Karpas-422 (cell line): ENCODE measurements around the gene EHBP1. TPM values are rescaled to one million over a fixed set of nuclear protein-coding genes. Genes with fewer than 3 reads are reported as not detected.
A peak's percentile ranks its signal among the peaks of the same experiment; 100 is the strongest.

Experiments
- DNase-seq: peaks from one replicate; pipeline ENCODE4 v3.0.0-alpha.2; 2015
- H2AFZ ChIP-seq: fragments of 200-600 bp; sonication (generic); 2 replicates; pipeline ENCODE4 v1.6.1; 2014; ENCODE audit warnings: antibody characterized with exemption, low read length, mixed read lengths
- H3K27ac ChIP-seq: fragments of 200-600 bp; sonication (generic); 2 replicates; pipeline ENCODE4 v1.5.1; 2014; ENCODE audit warnings: mild to moderate bottlenecking, low read length, moderate library complexity
- H3K27me3 ChIP-seq: fragments of 200-600 bp; sonication (generic); 2 replicates; pipeline ENCODE4 v1.6.1; 2014; ENCODE audit warnings: low read length, mixed read lengths
- H3K36me3 ChIP-seq: fragments of 200-600 bp; sonication (generic); 2 replicates; pipeline ENCODE4 v1.6.1; 2014; ENCODE audit warnings: low read length, mixed read lengths; ENCODE audit not compliant: insufficient read depth
- H3K4me1 ChIP-seq: fragments of 200-600 bp; sonication (generic); 2 replicates; pipeline ENCODE4 v1.6.1; 2014; ENCODE audit warnings: mild to moderate bottlenecking, low read length, mixed read lengths
- H3K4me2 ChIP-seq: fragments of 200-600 bp; sonication (generic); 2 replicates; pipeline ENCODE4 v1.6.1; 2014; ENCODE audit warnings: low read length, low read depth, mild to moderate bottlenecking; ENCODE audit not compliant: poor library complexity, severe bottlenecking
- H3K4me3 ChIP-seq: fragments of 200-600 bp; sonication (generic); 2 replicates; pipeline ENCODE4 v1.5.1; 2014; ENCODE audit warnings: mild to moderate bottlenecking, antibody characterized with exemption, low read length, mixed read lengths
- H3K79me2 ChIP-seq: fragments of 200-600 bp; sonication (generic); 2 replicates; pipeline ENCODE4 v1.6.1; 2014; ENCODE audit warnings: mild to moderate bottlenecking, low read length, mixed read lengths
- H3K9ac ChIP-seq: fragments of 200-600 bp; sonication (generic); 2 replicates; pipeline ENCODE4 v1.6.0; 2014; ENCODE audit warnings: low read length
- H3K9me2 ChIP-seq: fragments of 200-600 bp; sonication (generic), shearing (Covaris generic); replicated peaks from 2 replicates; pipeline ENCODE4 v1.6.0; 2014; ENCODE audit warnings: mild to moderate bottlenecking, low read length, moderate library complexity; ENCODE audit not compliant: insufficient read depth
- H3K9me3 ChIP-seq: fragments of 300-700, 200-600 bp; sonication (generic); 2 replicates; pipeline ENCODE4 v1.6.1; 2014; ENCODE audit warnings: low read length, mixed read lengths
- H4K20me1 ChIP-seq: fragments of 200-600 bp; sonication (generic); 2 replicates; pipeline ENCODE4 v1.6.1; 2014; ENCODE audit warnings: mild to moderate bottlenecking, antibody characterized with exemption, low read length, low read depth; ENCODE audit not compliant: insufficient read depth
- total RNA-seq: library from RNA; depleted of rRNA; stranded (reverse); fragments of >200 nt; shearing (Covaris generic); gene quantifications from 2 replicates; pipeline ENCODE4 v1.2.3, GENCODE V29; 2014; ENCODE audit warnings: low replicate concordance

The EHBP1 gene
- total RNA-seq, 1 experiment from 2014 or later, result 32.2 TPM

GRCh38 chr2:62722679-62723078 lies 17.2 kb downstream of the EHBP1 start:
- Histone ChIP-seq H3K9me2 (no peaks in the 10 kb centered on the region; the same call in 1 of the 2 replicates), H3K27ac (no peak overlapping the region), H3K4me1 (peaks cover 28% of the 10 kb centered on the region), H3K79me2 (peaks cover 99% of the 10 kb centered on the region), H3K9ac (no peak overlapping the region), H3K4me2 (no peak overlapping the region), H3K27me3 (no peaks in the 10 kb centered on the region), H2AFZ (no peak overlapping the region), H4K20me1 (peaks cover 5% of the 10 kb centered on the region; the same call in 1 of the 2 replicates), H3K4me3 (no peak overlapping the region), H3K36me3 (peaks cover 11% of the 10 kb centered on the region), H3K9me3 (no peaks in the 10 kb centered on the region)
- no peak for DNase-seq

DNA sequence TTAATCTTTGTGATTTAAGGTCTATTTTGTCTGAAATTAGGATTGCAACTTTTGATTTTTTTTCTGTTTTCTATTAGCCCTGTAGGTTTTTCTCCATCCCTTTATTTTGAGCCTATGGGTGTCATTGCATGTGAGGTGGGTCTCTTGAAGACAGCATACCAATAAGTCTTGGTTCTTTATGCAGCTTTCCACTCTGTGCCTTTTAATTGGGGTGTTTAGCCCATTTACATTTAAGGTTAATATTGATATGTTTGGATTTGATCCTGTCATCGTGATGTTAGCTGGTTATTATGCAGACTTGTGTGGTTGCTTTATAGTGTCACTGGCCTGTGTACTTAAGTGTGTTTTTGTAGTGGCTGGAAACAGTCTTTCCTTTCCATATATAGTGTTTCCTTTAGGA lies 17.7 kb downstream of the EHBP1 start:
- Histone ChIP-seq H3K4me3 (no peak overlapping the region), H3K9me3 (no peaks in the 10 kb centered on the region), H4K20me1 (peaks cover 7% of the 10 kb centered on the region; the same call in 1 of the 2 replicates), H3K79me2 (peaks cover 99% of the 10 kb centered on the region), H2AFZ (no peak overlapping the region), H3K4me2 (no peak overlapping the region), H3K9me2 (no peaks in the 10 kb centered on the region), H3K9ac (no peak overlapping the region), H3K27me3 (no peaks in the 10 kb centered on the region), H3K4me1 (peaks cover 34% of the 10 kb centered on the region), H3K36me3 (peaks cover 7% of the 10 kb centered on the region), H3K27ac (no peak overlapping the region)
- no peak for DNase-seq

GRCh38 chr2:62724106-62724505 lies 18.6 kb downstream of the EHBP1 start:
- H3K4me3 ChIP-seq, result no peak overlapping the region
- no peak overlapping the region for H3K4me2 ChIP-seq
- no peaks in the 10 kb centered on the region for H3K27me3 ChIP-seq
- H3K4me1 ChIP-seq, result peaks cover 35% of the 10 kb centered on the region
- no peak overlapping the region for H3K9ac ChIP-seq
- no peak overlapping the region for H2AFZ ChIP-seq
- peaks cover 98% of the 10 kb centered on the region for H3K79me2 ChIP-seq
- H3K9me3 ChIP-seq, result no peaks in the 10 kb centered on the region
- H3K27ac ChIP-seq, result no peak overlapping the region
- H3K9me2 ChIP-seq, result no peaks in the 10 kb centered on the region
- H4K20me1 ChIP-seq, result peaks cover 7% of the 10 kb centered on the region; the same call in 1 of the 2 replicates
- H3K36me3 ChIP-seq, result peaks cover 3% of the 10 kb centered on the region; the same call in 1 of the 2 replicates
- no peak for DNase-seq

GRCh38 chr2:62724886-62725711 lies 19.6 kb downstream of the EHBP1 start:
- peak; percentile 89 for DNase-seq
- H3K27me3 ChIP-seq, result no peaks in the 10 kb centered on the region
- peaks cover 7% of the 10 kb centered on the region; the same call in 1 of the 2 replicates for H4K20me1 ChIP-seq
- H3K4me1 ChIP-seq, result peaks cover 31% of the 10 kb centered on the region
- peaks cover 6% of the 10 kb centered on the region; the same call in 1 of the 2 replicates for H3K36me3 ChIP-seq
- peaks cover 94% of the 10 kb centered on the region for H3K79me2 ChIP-seq
- no peak overlapping the region for H3K4me3 ChIP-seq
- H3K9me2 ChIP-seq, result no peaks in the 10 kb centered on the region
- no peak overlapping the region for H2AFZ ChIP-seq
- H3K9me3 ChIP-seq, result peaks cover 5% of the 10 kb centered on the region
- H3K4me2 ChIP-seq, result no peak overlapping the region
- H3K27ac ChIP-seq, result no peak overlapping the region
- H3K9ac ChIP-seq, result no peak overlapping the region

DNA sequence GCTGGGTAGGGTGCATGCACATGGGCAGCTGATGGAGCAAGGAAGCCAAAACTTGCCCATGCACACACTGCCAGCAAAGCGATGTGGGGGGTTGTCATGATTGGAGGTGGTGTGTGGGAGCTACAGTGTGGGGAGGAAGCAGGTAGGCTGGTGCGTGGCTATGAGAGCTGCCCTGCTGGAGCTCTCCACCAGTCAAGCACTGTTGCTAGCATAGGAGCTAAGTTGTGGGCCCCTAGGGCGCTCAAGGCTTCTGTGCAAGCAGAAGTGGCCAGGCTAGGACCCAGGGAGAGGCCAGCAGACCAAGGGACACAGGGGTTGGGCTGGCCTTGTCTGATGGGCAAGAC lies 20.2 kb downstream of the EHBP1 start:
- Histone ChIP-seq H2AFZ (no peak overlapping the region), H3K4me3 (no peak overlapping the region), H4K20me1 (peaks cover 7% of the 10 kb centered on the region; the same call in 1 of the 2 replicates), H3K4me1 (peaks cover 28% of the 10 kb centered on the region), H3K9me2 (no peaks in the 10 kb centered on the region), H3K9me3 (peaks cover 9% of the 10 kb centered on the region), H3K9ac (no peak overlapping the region), H3K4me2 (no peak overlapping the region), H3K79me2 (peaks cover 94% of the 10 kb centered on the region), H3K36me3 (peaks cover 9% of the 10 kb centered on the region; the same call in 1 of the 2 replicates), H3K27ac (no peak overlapping the region), H3K27me3 (no peaks in the 10 kb centered on the region)
- DNase-seq, result no peak

GRCh38 chr2:62727259-62727867 lies 21.9 kb downstream of the EHBP1 start:
- H3K79me2 ChIP-seq, result peaks cover 92% of the 10 kb centered on the region
- no peak overlapping the region for H3K4me2 ChIP-seq
- H3K4me1 ChIP-seq, result peaks cover 28% of the 10 kb centered on the region
- DNase-seq, result no peak
- no peak overlapping the region for H3K27ac ChIP-seq
- H4K20me1 ChIP-seq, result peaks cover 7% of the 10 kb centered on the region; the same call in 1 of the 2 replicates
- no peaks in the 10 kb centered on the region for H3K27me3 ChIP-seq
- no peak overlapping the region for H3K4me3 ChIP-seq
- no peak overlapping the region for H2AFZ ChIP-seq
- peaks cover 9% of the 10 kb centered on the region for H3K9me3 ChIP-seq
- H3K9ac ChIP-seq, result no peak overlapping the region
- H3K9me2 ChIP-seq, result no peaks in the 10 kb centered on the region
- peaks cover 15% of the 10 kb centered on the region for H3K36me3 ChIP-seq

DNA sequence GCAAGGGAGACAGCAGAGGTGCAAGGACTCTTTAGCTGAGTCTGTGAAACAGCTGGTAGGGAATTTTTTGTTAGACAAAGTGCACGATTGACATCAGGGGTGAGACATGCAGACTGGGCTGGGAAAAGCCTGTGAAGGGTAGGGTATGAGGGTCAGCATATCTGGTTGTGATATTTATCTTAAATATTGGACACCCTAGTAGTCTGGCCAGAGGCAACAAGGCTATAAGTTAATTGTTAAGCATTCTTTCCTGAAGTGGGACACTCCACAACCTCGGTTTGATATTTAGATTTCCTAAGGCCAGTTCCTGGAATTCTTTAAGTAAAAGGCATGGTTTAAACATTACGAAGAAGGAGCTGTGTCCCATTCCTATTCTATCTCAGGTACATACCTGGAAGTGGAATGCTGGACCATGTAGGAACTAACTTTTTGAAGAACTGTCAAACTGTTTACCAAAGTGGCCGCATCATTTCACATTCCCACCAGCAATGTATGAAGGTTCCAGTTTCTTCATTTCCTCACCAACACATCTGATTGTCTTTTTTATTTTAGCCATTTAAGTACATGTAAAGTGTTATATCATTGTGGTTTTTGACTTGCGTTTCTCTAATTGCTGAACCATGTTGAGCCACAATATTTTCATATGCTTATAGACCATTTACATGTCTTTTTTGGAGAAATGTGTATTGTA lies 22.5 kb downstream of the EHBP1 start:
- Histone ChIP-seq H3K36me3 (peaks cover 15% of the 10 kb centered on the region), H3K9me3 (peaks cover 9% of the 10 kb centered on the region), H3K27ac (no peak overlapping the region), H3K4me3 (no peak overlapping the region), H3K9ac (no peak overlapping the region), H2AFZ (no peak overlapping the region), H3K4me1 (peaks cover 28% of the 10 kb centered on the region), H4K20me1 (peaks cover 13% of the 10 kb centered on the region; the same call in 1 of the 2 replicates), H3K79me2 (peaks cover 92% of the 10 kb centered on the region), H3K4me2 (no peak overlapping the region), H3K9me2 (no peaks in the 10 kb centered on the region), H3K27me3 (no peaks in the 10 kb centered on the region)
- DNase-seq, result no peak

GRCh38 chr2:62731275-62731674 lies 25.8 kb downstream of the EHBP1 start:
- Histone ChIP-seq H3K9me2 (no peaks in the 10 kb centered on the region), H4K20me1 (peaks cover 18% of the 10 kb centered on the region; the same call in 1 of the 2 replicates), H3K36me3 (peaks cover 15% of the 10 kb centered on the region), H3K4me3 (no peak overlapping the region), H2AFZ (no peak overlapping the region), H3K27ac (no peak overlapping the region), H3K79me2 (peaks cover 90% of the 10 kb centered on the region), H3K9me3 (peaks cover 9% of the 10 kb centered on the region), H3K4me2 (no peak overlapping the region), H3K27me3 (no peaks in the 10 kb centered on the region), H3K9ac (no peak overlapping the region), H3K4me1 (peaks cover 15% of the 10 kb centered on the region)
- DNase-seq, result no peak
